SK-N-SH (cell line): ENCODE results near the gene ABHD16B. TPM values are rescaled to one million over a fixed set of nuclear protein-coding genes. Genes with fewer than 3 reads are reported as not detected.
"Not testable (repeated sequence)": the region's sequence is repeated elsewhere in the genome, so short reads cannot be mapped to it uniquely, and the experiment has no call there.

Experiments used
- CTCF ChIA-PET: fragments of 300-600, 350-600 bp; formaldehyde crosslinking; extraction: SDS; loops from one replicate; lab custom pipeline; 2021; lab: Yijun Ruan, JAX
- POLR2A ChIA-PET: fragments of 350-600 bp; sonication (Branson Sonifier 250); formaldehyde crosslinking; extraction: SDS; loops from one replicate; lab custom pipeline; 2020; ENCODE audit warnings: antibody characterized with exemption, inconsistent platforms; lab: Yijun Ruan, JAX
- DNase-seq: peaks from one replicate; pipeline ENCODE4 v3.0.0; 2012
- H2AFZ ChIP-seq: fragments of 200-600 bp; sonication (generic); 2 replicates; pipeline ENCODE4 v1.8.1; 2016; ENCODE audit warnings: antibody characterized with exemption, mild to moderate bottlenecking, low read depth
- H3F3A ChIP-seq: fragments of 200-600 bp; sonication (generic); replicated peaks from 2 replicates; pipeline ENCODE3; 2016; ENCODE audit warnings: antibody characterized with exemption, mild to moderate bottlenecking; ENCODE audit not compliant: insufficient read depth
- H3K27ac ChIP-seq, 2 experiments: fragments of 200-500 bp in 1 of 2; fragments of 200-600 bp in 1 of 2; sonication (Bioruptor generic) in 1 of 2; sonication (generic), shearing (Covaris generic) in 1 of 2; 2 replicates each; pipeline versions ENCODE4 v1.5.1 to v1.6.1; 2014 to 2016; ENCODE audit warnings: low read depth in 2 of 2, inconsistent platforms in 1 of 2, low read length in 1 of 2, mild to moderate bottlenecking in 1 of 2, mixed read lengths in 1 of 2
- H3K27me3 ChIP-seq: fragments of 200-600 bp; sonication (generic), shearing (Covaris generic); 2 replicates; pipeline ENCODE4 v1.6.1; 2016; ENCODE audit warnings: mixed run types; ENCODE audit not compliant: insufficient read depth
- H3K36me3 ChIP-seq, 2 experiments: fragments of 200-500 bp in 1 of 2; fragments of 200-600 bp in 1 of 2; sonication (Bioruptor generic) in 1 of 2; sonication (generic) in 1 of 2; replicated peaks in 1 of 2; 2 replicates each; pipeline versions ENCODE3 to v1.5.1; 2014 to 2016; ENCODE audit warnings: low read length in 1 of 2, mild to moderate bottlenecking in 1 of 2; ENCODE audit not compliant: insufficient read depth in 2 of 2, control insufficient read depth in 1 of 2
- H3K4me1 ChIP-seq, 2 experiments: fragments of 200-500 bp in 1 of 2; fragments of 200-600 bp in 1 of 2; sonication (Bioruptor generic) in 1 of 2; sonication (generic), shearing (Covaris generic) in 1 of 2; 2 replicates each; pipeline versions ENCODE4 v1.5.1 to v1.6.1; 2014 to 2016; ENCODE audit warnings: low read depth in 1 of 2, low read length in 1 of 2, mixed run types in 1 of 2; ENCODE audit not compliant: insufficient read depth in 2 of 2, control insufficient read depth in 1 of 2
- H3K4me2 ChIP-seq: fragments of 200-600 bp; sonication (generic), shearing (Covaris generic); 2 replicates; pipeline ENCODE4 v1.6.1; 2017; ENCODE audit warnings: mixed run types
- H3K4me3 ChIP-seq, 2 experiments: fragments of 200-500 bp in 1 of 2; fragments of 200-600 bp in 1 of 2; sonication (Bioruptor generic) in 1 of 2; sonication (generic), shearing (Covaris generic) in 1 of 2; 2 replicates each; pipeline versions ENCODE4 v1.5.1 to v1.8.1; 2014 to 2016; ENCODE audit warnings: low read depth in 2 of 2, inconsistent platforms in 1 of 2, low read length in 1 of 2, mild to moderate bottlenecking in 1 of 2, mixed read lengths in 1 of 2, moderate library complexity in 1 of 2
- H3K79me2 ChIP-seq: fragments of 200-600 bp; sonication (generic); 2 replicates; pipeline ENCODE4 v1.8.1; 2017; ENCODE audit warnings: mild to moderate bottlenecking; ENCODE audit not compliant: insufficient read depth
- H3K9ac ChIP-seq: fragments of 200-600 bp; sonication (generic); 2 replicates; pipeline ENCODE4 v1.6.1; 2017; ENCODE audit warnings: mixed run types
- H3K9me2 ChIP-seq: fragments of 200-600 bp; sonication (generic); 2 replicates; pipeline ENCODE4 v1.6.1; 2017; ENCODE audit warnings: mixed run types
- H3K9me3 ChIP-seq: fragments of 200-600 bp; sonication (generic); 2 replicates; pipeline ENCODE4 v1.6.1; 2017; ENCODE audit warnings: mixed run types, mild to moderate bottlenecking, moderate library complexity
- H4K20me1 ChIP-seq: fragments of 200-600 bp; sonication (generic); 2 replicates; pipeline ENCODE4 v1.6.1; 2017; ENCODE audit warnings: mild to moderate bottlenecking, mixed run types; ENCODE audit not compliant: insufficient read depth
- CHD2 ChIP-seq: fragments of 150-350 bp; IDR thresholded peaks from 2 replicates; pipeline ENCODE4 v1.6.1; 2018; ENCODE audit warnings: low read length; ENCODE audit not compliant: partially characterized antibody
- EZH2phosphoT487 ChIP-seq: fragments of 200-600 bp; sonication (generic); IDR thresholded peaks from 2 replicates; pipeline ENCODE4 v1.6.1; 2017; ENCODE audit warnings: low read depth, mixed run types, mild to moderate bottlenecking, antibody characterized with exemption, moderate library complexity, borderline replicate concordance
- FOSL2 ChIP-seq: IDR thresholded peaks from 2 replicates; pipeline ENCODE4 v1.4.0; 2012; ENCODE audit warnings: low read depth, mild to moderate bottlenecking, moderate library complexity, borderline replicate concordance
- FOXJ3 ChIP-seq: sonication (generic); formaldehyde crosslinking; IDR thresholded peaks from 2 replicates; pipeline ENCODE4 v1.5.1; 2020; ENCODE audit warnings: mild to moderate bottlenecking, missing genetic modification reagents
- FOXM1 ChIP-seq: IDR thresholded peaks from 2 replicates; pipeline ENCODE4 v1.4.0; 2012; ENCODE audit warnings: low read depth, mild to moderate bottlenecking
- GATA2 ChIP-seq: sonication (generic); formaldehyde crosslinking; IDR thresholded peaks from 2 replicates; pipeline ENCODE4 v1.5.0; 2020; ENCODE audit warnings: mild to moderate bottlenecking, missing genetic modification reagents
- JUND ChIP-seq: IDR thresholded peaks from 2 replicates; pipeline ENCODE4 v1.4.0; 2012
- NFIC ChIP-seq: IDR thresholded peaks from 2 replicates; pipeline ENCODE4 v1.4.0; 2012; ENCODE audit warnings: borderline replicate concordance
- NRF1 ChIP-seq: IDR thresholded peaks from 2 replicates; pipeline ENCODE4 v1.6.1; 2012; ENCODE audit warnings: low read depth, mild to moderate bottlenecking, low read length
- POLR2AphosphoS5 ChIP-seq: IDR thresholded peaks from 2 replicates; pipeline ENCODE4 v1.6.1; 2012; ENCODE audit warnings: low read depth, low read length
- YY1 ChIP-seq: IDR thresholded peaks from 2 replicates; pipeline ENCODE4 v1.4.0; 2012; ENCODE audit warnings: low read depth, mild to moderate bottlenecking
- WGBS: methylation state at CpG from one replicate; pipeline ENCODE4 v1.1.6; 2017; ENCODE audit warnings: low lambda C conversion rate; 5-methylcytosine and 5-hydroxymethylcytosine counted together
- polyA plus RNA-seq, 3 experiments: library from polyadenylated mRNA; depleted of rRNA; stranded (reverse); fragments of >200 nt; gene quantifications; 2 replicates each; pipeline ENCODE4 v1.2.3, GENCODE V29; 2012
- TF ChIP-seq, protein P1 (sequence below): IDR thresholded peaks from 2 replicates; pipeline ENCODE4 v1.4.0; 2012; ENCODE audit warnings: low read depth
- TF ChIP-seq, protein P2 (sequence below): fragments of 150-350 bp; IDR thresholded peaks from 2 replicates; pipeline ENCODE4 v1.6.1; 2016; ENCODE audit warnings: mild to moderate bottlenecking, low read depth, low read length
- TF ChIP-seq, protein P3 (sequence below): fragments of 150-350 bp; IDR thresholded peaks from 2 replicates; pipeline ENCODE4 v1.6.1; 2017; ENCODE audit warnings: antibody characterized with exemption, low read length, low read depth, borderline replicate concordance

ABHD16B gene
- polyA plus RNA-seq, 1 of the 3 experiments (the other 2 are of a cell fraction): not detected

DNA sequence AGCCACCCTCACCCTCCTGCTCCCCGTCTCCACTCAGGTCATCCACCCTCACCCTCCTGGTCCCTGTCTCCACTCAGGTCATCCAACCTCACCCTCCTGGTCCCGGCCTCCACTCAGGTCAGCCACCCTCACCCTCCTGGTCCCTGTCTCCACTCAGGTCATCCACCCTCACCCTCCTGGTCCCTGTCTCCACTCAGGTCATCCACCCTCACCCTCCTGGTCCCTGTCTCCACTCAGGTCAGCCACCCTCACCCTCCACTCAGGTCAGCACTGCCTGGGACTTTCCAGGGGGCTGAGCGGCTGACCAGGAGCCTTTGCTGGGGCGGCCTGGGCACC is 7.6 kb upstream of the ABHD16B start:
- not testable (repeated sequence) for DNase-seq, H3F3A ChIP-seq, H3K4me3 ChIP-seq, H3K4me2 ChIP-seq, H3K27me3 ChIP-seq, H4K20me1 ChIP-seq, H3K79me2 ChIP-seq, H3K9me3 ChIP-seq, H3K9me2 ChIP-seq, H3K27ac ChIP-seq, H2AFZ ChIP-seq, H3K9ac ChIP-seq, H3K36me3 ChIP-seq
- ChIA-PET POLR2A (interaction anchor here (2.6 kb wide), 1 partner anchor 11 kb away, joined by 12 read pairs; the partner anchor contains the start of gene TPD52L2), CTCF (interaction anchor here (1.0 to 3.0 kb wide), 3 partner anchors 11 to 79 kb away, joined by 4 to 17 read pairs (median 16); partner anchors contain the start of gene TPD52L2)
- peaks cover 0 to 44% of the 10 kb centered on the region in 2 experiments; a peak in 1 of 4 replicates for H3K4me1 ChIP-seq
- WGBS: 80% methylated on average over 3 of the region's 4 CpGs

DNA sequence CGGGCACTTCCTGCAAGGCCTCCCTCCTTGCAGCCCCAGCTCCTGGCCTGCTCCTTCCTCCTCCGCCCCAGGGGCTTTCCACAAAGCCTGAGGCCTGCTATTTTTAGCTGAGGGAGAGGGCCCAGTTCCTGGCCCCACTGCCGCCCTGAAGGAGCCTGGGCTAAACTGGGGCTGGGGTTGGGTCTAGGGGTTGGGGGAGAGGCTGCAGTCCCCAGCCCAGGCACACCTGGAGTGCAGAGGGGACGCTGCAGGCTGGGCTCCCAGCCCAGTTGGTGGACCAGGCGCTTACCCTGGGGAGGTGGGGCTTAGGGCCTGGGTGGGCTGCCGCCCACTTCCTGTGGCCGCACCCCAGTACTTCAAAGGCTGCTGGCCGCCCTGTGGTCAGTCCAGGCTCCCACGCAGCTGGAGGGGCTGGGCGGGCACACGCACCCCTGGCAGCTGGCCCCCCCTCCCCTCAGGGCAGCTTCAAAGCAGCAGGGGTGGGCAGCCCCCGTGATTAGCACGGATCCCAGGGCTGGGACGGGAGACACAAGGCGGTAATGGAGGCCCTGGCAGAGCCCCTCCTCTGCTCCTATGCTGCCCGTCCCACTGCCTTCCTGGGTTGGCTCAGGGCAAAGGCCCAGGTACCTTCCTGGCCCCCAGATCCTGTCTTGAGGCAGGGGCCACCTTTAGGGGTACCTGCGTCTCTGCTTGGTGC is 7.1 kb upstream of the ABHD16B start:
- Histone ChIP-seq H4K20me1 (no peaks in the 10 kb centered on the region), H3K9me3 (no peaks in the 10 kb centered on the region), H3K4me3 (no peak overlapping the region), H3K4me1 (peaks cover 0 to 49% of the 10 kb centered on the region in 2 experiments; a peak in 1 of 4 replicates), H3K9me2 (no peaks in the 10 kb centered on the region), H3K27ac (no peak overlapping the region), H3K36me3 (no peaks in the 10 kb centered on the region), H3K9ac (no peak overlapping the region), H2AFZ (no peak overlapping the region), H3K79me2 (no peaks in the 10 kb centered on the region), H3K4me2 (no peak overlapping the region), H3F3A (no peaks in the 10 kb centered on the region), H3K27me3 (no peaks in the 10 kb centered on the region)
- peak; percentile 82 for DNase-seq
- ChIA-PET CTCF (interaction anchor here (1.0 to 3.0 kb wide), 4 partner anchors 9 to 79 kb away, joined by 3 to 17 read pairs (median 10); partner anchors contain the start of gene TPD52L2), POLR2A (interaction anchor here (0.9 to 2.6 kb wide), 2 partner anchors 11 to 114 kb away, joined by 3 to 12 read pairs; partner anchors contain the start of gene TPD52L2)
- WGBS: 81% methylated on average over 3 of the region's 17 CpGs
- TF ChIP-seq, protein P1, sequence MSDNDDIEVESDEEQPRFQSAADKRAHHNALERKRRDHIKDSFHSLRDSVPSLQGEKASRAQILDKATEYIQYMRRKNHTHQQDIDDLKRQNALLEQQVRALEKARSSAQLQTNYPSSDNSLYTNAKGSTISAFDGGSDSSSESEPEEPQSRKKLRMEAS: no peak
- TF ChIP-seq, protein P2, sequence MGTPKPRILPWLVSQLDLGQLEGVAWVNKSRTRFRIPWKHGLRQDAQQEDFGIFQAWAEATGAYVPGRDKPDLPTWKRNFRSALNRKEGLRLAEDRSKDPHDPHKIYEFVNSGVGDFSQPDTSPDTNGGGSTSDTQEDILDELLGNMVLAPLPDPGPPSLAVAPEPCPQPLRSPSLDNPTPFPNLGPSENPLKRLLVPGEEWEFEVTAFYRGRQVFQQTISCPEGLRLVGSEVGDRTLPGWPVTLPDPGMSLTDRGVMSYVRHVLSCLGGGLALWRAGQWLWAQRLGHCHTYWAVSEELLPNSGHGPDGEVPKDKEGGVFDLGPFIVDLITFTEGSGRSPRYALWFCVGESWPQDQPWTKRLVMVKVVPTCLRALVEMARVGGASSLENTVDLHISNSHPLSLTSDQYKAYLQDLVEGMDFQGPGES: no peak
- TF ChIP-seq POLR2AphosphoS5: no peak
- no peak for TF ChIP-seq YY1
- TF ChIP-seq NFIC: no peak
- TF ChIP-seq, protein P3, sequence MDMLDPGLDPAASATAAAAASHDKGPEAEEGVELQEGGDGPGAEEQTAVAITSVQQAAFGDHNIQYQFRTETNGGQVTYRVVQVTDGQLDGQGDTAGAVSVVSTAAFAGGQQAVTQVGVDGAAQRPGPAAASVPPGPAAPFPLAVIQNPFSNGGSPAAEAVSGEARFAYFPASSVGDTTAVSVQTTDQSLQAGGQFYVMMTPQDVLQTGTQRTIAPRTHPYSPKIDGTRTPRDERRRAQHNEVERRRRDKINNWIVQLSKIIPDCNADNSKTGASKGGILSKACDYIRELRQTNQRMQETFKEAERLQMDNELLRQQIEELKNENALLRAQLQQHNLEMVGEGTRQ: no peak
- no peak for TF ChIP-seq FOSL2
- no peak for TF ChIP-seq CHD2
- TF ChIP-seq NRF1: no peak
- no peak for TF ChIP-seq FOXM1
- TF ChIP-seq EZH2phosphoT487: no peak
- no peak for TF ChIP-seq FOXJ3 (CRISPR knock-in tag)
- no peak for TF ChIP-seq GATA2 (CRISPR knock-in tag)
- no peak for TF ChIP-seq JUND
